A549 (cell line): Measurements from ENCODE around the gene MLLT10. TPM values are rescaled to one million over a fixed set of nuclear protein-coding genes. Genes with fewer than 3 reads are reported as not detected.
"Not testable (repeated sequence)": the region's sequence is repeated elsewhere in the genome, so short reads cannot be mapped to it uniquely, and the experiment has no call there.

Source experiments
- ATAC-seq, 2 experiments: fragments of 200-7000 bp in 1 of 2; fragments of >200 bp in 1 of 2; cut with Nextera tagmentation in 1 of 2; cut with Tn5 transposase in 1 of 2; 3 replicates each; pipeline versions ENCODE4 v1.8.0 to v1.9.1; 2018 to 2020; ENCODE audit warnings: mild to moderate bottlenecking in 1 of 2, moderate library complexity in 1 of 2
- CTCF ChIA-PET: fragments of 300-600 bp; sonication (Branson Sonifier 250); formaldehyde crosslinking; extraction: SDS; loops from one replicate; lab custom pipeline; 2021; ENCODE audit warnings: antibody characterized with exemption, inconsistent platforms; lab: Yijun Ruan, JAX
- POLR2A ChIA-PET: fragments of 350-600 bp; formaldehyde crosslinking; extraction: SDS; loops from one replicate; lab custom pipeline; 2021; ENCODE audit warnings: antibody characterized with exemption, inconsistent platforms; lab: Yijun Ruan, JAX
- DNase-seq, 2 experiments: peaks; one replicate each; pipeline versions ENCODE4 v3.0.0 to v3.0.0-alpha.2; 2011 to 2016; ENCODE audit warnings: low read depth in 1 of 2, low spot score in 1 of 2
- FAIRE-seq: peaks from 2 replicates; lab custom pipeline; 2011; peaks lifted over from hg19 to GRCh38; lab: Jason Lieb, UNC
- H3K27ac ChIP-seq, 2 experiments: fragments of >200 bp; sonication (Bioruptor Twin); formaldehyde crosslinking; 3 replicates each; pipeline ENCODE4 v1.5.1; 2016 to 2017
- H3K4me1 ChIP-seq: fragments of >200 bp; sonication (Bioruptor Twin); formaldehyde crosslinking; 3 replicates; pipeline ENCODE4 v1.6.1; 2016
- H3K4me2 ChIP-seq: fragments of >200 bp; sonication (Bioruptor Twin); formaldehyde crosslinking; 3 replicates; pipeline ENCODE4 v1.6.1; 2016
- H3K4me3 ChIP-seq: fragments of >200 bp; sonication (Bioruptor Twin); formaldehyde crosslinking; 3 replicates; pipeline ENCODE4 v1.5.1; 2016
- H3K9me3 ChIP-seq: fragments of >200 bp; sonication (Bioruptor Twin); formaldehyde crosslinking; 3 replicates; pipeline ENCODE4 v1.6.1; 2016
- BHLHE40 ChIP-seq: IDR thresholded peaks from 2 replicates; pipeline ENCODE4 v1.6.1; 2012; ENCODE audit warnings: low read depth, low read length, inconsistent platforms
- CEBPB ChIP-seq, 2 experiments: fragments of >200 bp in 1 of 2; sonication (Bioruptor Twin) in 1 of 2; formaldehyde crosslinking in 1 of 2; IDR thresholded peaks; 2 replicates each; pipeline ENCODE4 v1.6.1; 2012 to 2016
- EHF ChIP-seq: fragments of 250-450 bp; sonication (Bioruptor Pico); IDR thresholded peaks from 2 replicates; pipeline ENCODE4 v1.5.0; 2020; ENCODE audit warnings: mild to moderate bottlenecking
- EHMT2 ChIP-seq: fragments of 200-600 bp; sonication (generic); IDR thresholded peaks from 2 replicates; pipeline ENCODE4 v1.6.1; 2016; ENCODE audit warnings: antibody characterized with exemption, low read depth, mild to moderate bottlenecking, moderate library complexity
- HEYL ChIP-seq: fragments of 250-450 bp; sonication (Bioruptor Pico); IDR thresholded peaks from 2 replicates; pipeline ENCODE4 v1.8.0; 2021; ENCODE audit warnings: mild to moderate bottlenecking, moderate library complexity
- KDM1A ChIP-seq: fragments of 200-600 bp; sonication (generic); IDR thresholded peaks from 2 replicates; pipeline ENCODE4 v1.6.1; 2016; ENCODE audit warnings: low read depth, mild to moderate bottlenecking
- MAFK ChIP-seq: fragments of 450-650 bp; IDR thresholded peaks from 2 replicates; pipeline ENCODE4 v1.6.1; 2014; ENCODE audit not compliant: partially characterized antibody
- NFE2L2 ChIP-seq: fragments of 150-350 bp; conservative IDR thresholded peaks from 2 replicates; pipeline ENCODE4 v1.6.1; 2014; ENCODE audit warnings: low read length
- RAD21 ChIP-seq, 2 experiments: fragments of >200 bp in 1 of 2; sonication (Bioruptor Twin) in 1 of 2; formaldehyde crosslinking in 1 of 2; IDR thresholded peaks in 1 of 2; conservative IDR thresholded peaks in 1 of 2; 2 replicates in 1 of 2; 3 replicates in 1 of 2; pipeline ENCODE4 v1.6.1; 2012 to 2018; ENCODE audit warnings: inconsistent platforms in 1 of 2
- RARB ChIP-seq: fragments of 250-450 bp; sonication (Bioruptor Pico); IDR thresholded peaks from 2 replicates; pipeline ENCODE4 v1.8.0; 2021; ENCODE audit warnings: mild to moderate bottlenecking, moderate library complexity
- RFX5 ChIP-seq: fragments of 450-650 bp; IDR thresholded peaks from 2 replicates; pipeline ENCODE4 v1.7.1; 2014; ENCODE audit warnings: antibody characterized with exemption, mild to moderate bottlenecking, moderate library complexity
- SMC3 ChIP-seq: fragments of >200 bp; sonication (Bioruptor Twin); formaldehyde crosslinking; IDR thresholded peaks from 3 replicates; pipeline ENCODE4 v1.6.1; 2018; ENCODE audit warnings: inconsistent platforms
- TFCP2L1 ChIP-seq: fragments of 250-450 bp; sonication (Bioruptor Pico); IDR thresholded peaks from 2 replicates; pipeline ENCODE4 v1.5.0; 2021; ENCODE audit warnings: mild to moderate bottlenecking
- ZC3H11A ChIP-seq: fragments of 450-650 bp; IDR thresholded peaks from 2 replicates; pipeline ENCODE4 v1.6.1; 2014; ENCODE audit warnings: antibody characterized with exemption, mild to moderate bottlenecking
- whole genome bisulfite sequencing: methylation state at CpG from one replicate; pipeline ENCODE4 v1.1.6; 2017; ENCODE audit errors: missing lambda C conversion rate; 5-methylcytosine and 5-hydroxymethylcytosine counted together
- polyA plus RNA-seq, 4 experiments: library from polyadenylated mRNA; depleted of rRNA in 3 of 4; stranded (reverse); fragments of >200 nt; fragmentation: RNase III in 1 of 4; extraction: RNeasy Plus Mini Kit Qiagen cat#74134 plus additional on column Dnase treatment in 1 of 4; gene quantifications; 2 replicates in 3 of 4; 3 replicates in 1 of 4; pipeline ENCODE4 v1.2.3, GENCODE V29; 2011 to 2017
- TF ChIP-seq, protein P1 (sequence below): IDR thresholded peaks from 2 replicates; pipeline ENCODE4 v1.6.1; 2012
- TF ChIP-seq, protein P2 (sequence below): IDR thresholded peaks from 2 replicates; pipeline ENCODE4 v1.6.1; 2012; ENCODE audit warnings: low read depth, borderline replicate concordance

MLLT10 gene
- polyA plus RNA-seq, 2 of the 4 experiments (the other 2 are of a cell fraction), result 41.7 to 54.1 TPM

DNA sequence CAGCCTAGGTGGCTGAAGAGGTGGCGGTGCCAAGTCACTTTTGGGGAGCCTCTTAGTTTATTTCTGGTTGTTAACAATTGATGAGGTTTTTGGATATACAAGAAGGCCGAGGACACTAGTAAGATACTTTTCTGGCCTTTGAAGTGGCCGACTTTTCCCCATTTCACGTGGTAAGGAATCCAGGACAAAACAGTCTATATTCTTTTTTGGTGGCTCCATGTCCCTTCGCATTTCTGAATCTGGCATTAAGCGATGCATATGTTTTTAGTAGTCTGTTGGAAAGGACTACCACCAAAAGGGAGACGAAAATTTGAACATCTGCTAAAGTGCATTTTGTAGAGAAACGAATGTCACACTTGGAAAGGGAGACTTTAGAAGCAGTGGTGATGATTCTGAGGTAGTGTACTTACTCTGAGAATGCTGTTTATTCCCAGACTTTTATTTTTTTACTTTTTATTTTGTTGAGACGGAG is 1.5 kb downstream of the MLLT10 start:
- peaks cover 36% of the 10 kb centered on the region for H3K4me1 ChIP-seq
- POLR2A ChIA-PET, result no interaction called here
- H3K9me3 ChIP-seq, result no peaks in the 10 kb centered on the region
- WGBS, result 24% methylated on average over 9 of the region's 9 CpGs
- H3K27ac ChIP-seq, result peak overlapping the region; percentile 94 to 99
- CTCF ChIA-PET, result interaction anchor here (1.8 kb wide), 1 partner anchor 11 kb away, joined by 6 read pairs; no protein-coding TSS in a partner anchor
- peak overlapping the region; percentile 92 for H3K4me3 ChIP-seq
- H3K4me2 ChIP-seq, result peak overlapping the region; percentile 82
- TF ChIP-seq, protein P1, sequence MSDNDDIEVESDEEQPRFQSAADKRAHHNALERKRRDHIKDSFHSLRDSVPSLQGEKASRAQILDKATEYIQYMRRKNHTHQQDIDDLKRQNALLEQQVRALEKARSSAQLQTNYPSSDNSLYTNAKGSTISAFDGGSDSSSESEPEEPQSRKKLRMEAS, result peak; percentile 43; the same call in 1 of the 2 replicates
- no peak for TF ChIP-seq NFE2L2
- no peak for DNase-seq
- no peak for FAIRE-seq
- ATAC-seq, result no peak

DNA sequence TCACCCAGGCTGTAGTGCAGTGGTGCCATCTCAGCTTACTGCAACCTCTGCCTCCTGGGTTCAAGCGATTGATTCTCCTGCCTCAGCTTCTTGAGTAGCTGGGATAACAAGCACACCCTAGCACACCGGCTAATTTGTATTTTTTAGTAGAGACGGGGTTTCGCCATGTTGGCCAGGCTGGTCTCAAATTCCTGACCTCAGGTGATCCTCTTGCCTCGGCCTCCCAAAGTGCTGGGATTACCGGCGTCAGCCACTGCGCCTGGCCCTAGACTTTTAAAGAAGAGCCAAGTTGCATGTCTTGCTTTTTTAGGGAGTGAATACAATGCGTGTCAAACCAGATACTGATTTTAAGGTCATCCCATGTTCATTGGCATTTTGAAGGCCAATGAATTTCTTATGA is 1.9 kb downstream of the MLLT10 start:
- FAIRE-seq, ATAC-seq, H3K9me3 ChIP-seq, DNase-seq, POLR2A ChIA-PET: not testable (repeated sequence)
- H3K27ac ChIP-seq, result peak overlapping the region; percentile 94 to 99; a peak in 4 of 6 replicates
- H3K4me2 ChIP-seq, result peak overlapping the region; percentile 82
- WGBS, result 91% methylated on average over 9 of the region's 9 CpGs
- CTCF ChIA-PET, result interaction anchor here (1.8 kb wide), 1 partner anchor 12 kb away, joined by 6 read pairs; no protein-coding TSS in a partner anchor
- peaks cover 32% of the 10 kb centered on the region for H3K4me1 ChIP-seq
- peak overlapping the region; percentile 92; the same call in 2 of the 3 replicates for H3K4me3 ChIP-seq

DNA sequence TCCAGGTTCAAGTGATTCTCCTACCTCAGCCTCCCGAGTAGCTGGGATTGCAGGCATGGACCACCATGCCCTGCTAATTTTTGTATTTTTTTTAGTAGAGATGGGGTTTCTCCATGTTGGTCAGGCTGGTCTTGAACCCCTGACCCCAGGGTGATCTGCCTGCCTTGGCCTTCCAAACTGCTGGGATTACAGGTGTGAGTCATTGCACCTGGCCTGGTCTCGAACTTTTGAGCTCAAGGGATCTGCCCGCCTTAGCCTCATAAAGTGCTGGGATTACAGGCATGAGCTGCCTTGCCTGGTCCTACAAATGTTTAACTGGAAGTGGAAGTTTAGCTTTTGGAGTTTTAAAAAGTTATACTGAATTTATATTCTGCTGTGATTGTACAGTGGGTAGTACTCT is 2.8 kb downstream of the MLLT10 start:
- Histone ChIP-seq H3K9me3 (no peaks in the 10 kb centered on the region), H3K4me1 (peaks cover 23% of the 10 kb centered on the region; the same call in 2 of the 3 replicates), H3K4me2 (peak overlapping the region; percentile 10; the same call in 1 of the 3 replicates), H3K4me3 (no peak overlapping the region), H3K27ac (no peak overlapping the region)
- no peak for FAIRE-seq
- no peak for ATAC-seq
- DNase-seq, result no peak
- ChIA-PET POLR2A (interaction anchor here (0.6 kb wide), 1 partner anchor 14 kb away, joined by 3 read pairs; no protein-coding TSS in a partner anchor), CTCF (interaction anchor here (1.1 to 1.7 kb wide), 3 partner anchors 41 to 258 kb away, joined by 3 to 11 read pairs (median 4); no protein-coding TSS in a partner anchor)
- no peak for TF ChIP-seq EHF
- WGBS, result 91% methylated on average over 3 of the region's 3 CpGs

DNA sequence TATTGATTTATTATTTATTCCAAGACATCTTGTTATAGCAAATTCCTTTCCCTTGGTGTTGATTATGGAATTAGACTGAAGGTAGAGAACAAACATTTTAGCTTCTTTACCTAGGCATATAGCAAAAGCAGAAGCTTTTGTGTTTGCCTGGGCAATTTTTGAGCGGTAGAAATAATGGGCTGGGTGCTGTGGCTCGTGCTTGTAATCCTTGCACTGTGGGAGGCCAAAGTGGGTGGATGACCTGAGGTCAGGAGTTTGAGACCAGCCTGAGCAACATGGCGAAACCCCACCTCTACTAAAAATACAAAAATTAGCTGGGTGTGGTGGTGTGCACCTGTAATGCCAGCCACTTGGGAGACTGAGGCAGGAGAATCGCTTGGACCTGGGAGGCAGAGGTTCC is 6.7 kb downstream of the MLLT10 start:
- POLR2A ChIA-PET, FAIRE-seq, H3K27ac ChIP-seq, H3K9me3 ChIP-seq, DNase-seq, H3K4me2 ChIP-seq, ATAC-seq, H3K4me3 ChIP-seq: not testable (repeated sequence)
- H3K4me1 ChIP-seq, result peaks cover 14% of the 10 kb centered on the region; the same call in 2 of the 3 replicates
- CTCF ChIA-PET, result interaction anchor here (1.5 to 1.9 kb wide), 2 partner anchors 191 to 262 kb away, joined by 4 read pairs; no protein-coding TSS in a partner anchor
- 93% methylated on average over 4 of the region's 4 CpGs for WGBS

DNA sequence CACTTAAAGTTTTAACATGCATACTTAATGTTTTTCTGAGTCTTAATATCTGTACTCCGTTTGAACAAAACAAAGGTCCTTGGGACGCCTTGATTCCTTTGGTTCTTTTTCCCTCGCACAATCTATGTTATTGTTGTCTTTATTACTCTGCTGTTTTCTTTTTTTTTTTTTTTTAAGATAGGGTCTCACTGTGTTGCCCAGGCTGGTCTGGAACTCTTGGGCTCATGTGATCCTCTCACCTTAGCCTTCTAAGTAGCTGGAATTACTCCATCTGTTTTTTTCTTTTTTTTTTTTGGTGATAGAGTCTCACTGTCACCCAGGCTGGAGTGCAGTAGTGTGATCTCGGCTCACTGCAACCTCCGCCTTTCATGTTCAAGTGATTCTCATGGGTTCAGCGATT is 13.2 kb downstream of the MLLT10 start:
- no peak overlapping the region for H3K4me2 ChIP-seq
- no peak overlapping the region for H3K27ac ChIP-seq
- WGBS, result 89% methylated on average over 6 of the region's 6 CpGs
- ATAC-seq (no peak), DNase-seq (no peak), FAIRE-seq (no peak)
- H3K4me3 ChIP-seq, result no peak overlapping the region
- H3K4me1 ChIP-seq, result peaks cover 19% of the 10 kb centered on the region; the same call in 1 of the 3 replicates
- POLR2A ChIA-PET, result no interaction called here
- H3K9me3 ChIP-seq, result no peaks in the 10 kb centered on the region
- no peak for TF ChIP-seq SMC3
- no peak for TF ChIP-seq EHMT2
- TF ChIP-seq EHF, result no peak
- no peak for TF ChIP-seq RARB (CRISPR knock-in tag)
- no peak for TF ChIP-seq HEYL (CRISPR knock-in tag)
- TF ChIP-seq CEBPB (IDR thresholded peaks at IDR 0.05), result no peak
- no peak for TF ChIP-seq BHLHE40
- TF ChIP-seq MAFK, result no peak
- no peak for TF ChIP-seq TFCP2L1 (CRISPR knock-in tag)
- no peak for TF ChIP-seq RAD21 (conservative IDR thresholded peaks at IDR 0.05 in 1 of 2, IDR thresholded peaks at IDR 0.05 in 1 of 2)
- no peak for TF ChIP-seq KDM1A
- TF ChIP-seq, protein P2, sequence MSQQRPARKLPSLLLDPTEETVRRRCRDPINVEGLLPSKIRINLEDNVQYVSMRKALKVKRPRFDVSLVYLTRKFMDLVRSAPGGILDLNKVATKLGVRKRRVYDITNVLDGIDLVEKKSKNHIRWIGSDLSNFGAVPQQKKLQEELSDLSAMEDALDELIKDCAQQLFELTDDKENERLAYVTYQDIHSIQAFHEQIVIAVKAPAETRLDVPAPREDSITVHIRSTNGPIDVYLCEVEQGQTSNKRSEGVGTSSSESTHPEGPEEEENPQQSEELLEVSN, result no peak
- no peak for TF ChIP-seq RFX5
- TF ChIP-seq ZC3H11A, result no peak
- CTCF ChIA-PET, result no interaction called here
